ENCODE data around the gene TNFRSF13B.
"Not testable (repeated sequence)": the region's sequence is repeated elsewhere in the genome, so short reads cannot be mapped to it uniquely, and the experiment has no call there.

TNFRSF13B gene

DNA sequence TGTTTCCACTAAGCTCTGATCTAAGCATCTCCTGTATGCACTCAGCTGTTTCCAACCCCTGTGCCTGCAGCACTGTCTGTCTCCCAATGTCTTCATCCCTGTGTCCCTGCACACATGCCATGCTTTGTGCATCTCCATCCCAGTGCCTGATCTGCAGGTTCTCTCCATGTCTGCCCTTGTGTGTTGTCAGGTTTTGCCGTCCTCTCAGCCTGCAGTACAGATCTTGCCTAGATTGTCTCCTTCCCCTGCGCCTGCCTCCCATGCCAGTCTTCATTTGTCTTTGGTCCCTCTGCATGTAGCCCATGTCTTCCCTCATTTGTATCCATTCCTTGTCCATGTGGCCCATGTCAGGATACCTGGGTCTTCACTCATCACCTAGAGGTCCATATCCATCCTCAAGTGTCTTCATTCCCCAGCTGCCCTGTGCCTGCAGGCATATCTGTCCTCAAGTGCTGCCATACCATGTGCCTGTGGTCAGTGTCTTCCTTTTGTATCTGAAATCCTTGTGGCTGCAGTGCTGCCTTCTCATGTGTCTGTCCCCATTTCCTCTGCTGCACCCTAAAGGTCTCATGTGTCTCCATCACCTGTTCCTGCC lies 71.5 kb downstream of the TNFRSF13B start:
- no peak overlapping the region for H3K4me3 ChIP-seq (ENCODE audit: low read length)
- TF ChIP-seq, protein P1, sequence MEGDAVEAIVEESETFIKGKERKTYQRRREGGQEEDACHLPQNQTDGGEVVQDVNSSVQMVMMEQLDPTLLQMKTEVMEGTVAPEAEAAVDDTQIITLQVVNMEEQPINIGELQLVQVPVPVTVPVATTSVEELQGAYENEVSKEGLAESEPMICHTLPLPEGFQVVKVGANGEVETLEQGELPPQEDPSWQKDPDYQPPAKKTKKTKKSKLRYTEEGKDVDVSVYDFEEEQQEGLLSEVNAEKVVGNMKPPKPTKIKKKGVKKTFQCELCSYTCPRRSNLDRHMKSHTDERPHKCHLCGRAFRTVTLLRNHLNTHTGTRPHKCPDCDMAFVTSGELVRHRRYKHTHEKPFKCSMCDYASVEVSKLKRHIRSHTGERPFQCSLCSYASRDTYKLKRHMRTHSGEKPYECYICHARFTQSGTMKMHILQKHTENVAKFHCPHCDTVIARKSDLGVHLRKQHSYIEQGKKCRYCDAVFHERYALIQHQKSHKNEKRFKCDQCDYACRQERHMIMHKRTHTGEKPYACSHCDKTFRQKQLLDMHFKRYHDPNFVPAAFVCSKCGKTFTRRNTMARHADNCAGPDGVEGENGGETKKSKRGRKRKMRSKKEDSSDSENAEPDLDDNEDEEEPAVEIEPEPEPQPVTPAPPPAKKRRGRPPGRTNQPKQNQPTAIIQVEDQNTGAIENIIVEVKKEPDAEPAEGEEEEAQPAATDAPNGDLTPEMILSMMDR (conservative IDR thresholded peaks at IDR 0.05; ENCODE audit: low read length), result no peak
- DNase-seq (ENCODE audit: low read depth), result no peak

DNA sequence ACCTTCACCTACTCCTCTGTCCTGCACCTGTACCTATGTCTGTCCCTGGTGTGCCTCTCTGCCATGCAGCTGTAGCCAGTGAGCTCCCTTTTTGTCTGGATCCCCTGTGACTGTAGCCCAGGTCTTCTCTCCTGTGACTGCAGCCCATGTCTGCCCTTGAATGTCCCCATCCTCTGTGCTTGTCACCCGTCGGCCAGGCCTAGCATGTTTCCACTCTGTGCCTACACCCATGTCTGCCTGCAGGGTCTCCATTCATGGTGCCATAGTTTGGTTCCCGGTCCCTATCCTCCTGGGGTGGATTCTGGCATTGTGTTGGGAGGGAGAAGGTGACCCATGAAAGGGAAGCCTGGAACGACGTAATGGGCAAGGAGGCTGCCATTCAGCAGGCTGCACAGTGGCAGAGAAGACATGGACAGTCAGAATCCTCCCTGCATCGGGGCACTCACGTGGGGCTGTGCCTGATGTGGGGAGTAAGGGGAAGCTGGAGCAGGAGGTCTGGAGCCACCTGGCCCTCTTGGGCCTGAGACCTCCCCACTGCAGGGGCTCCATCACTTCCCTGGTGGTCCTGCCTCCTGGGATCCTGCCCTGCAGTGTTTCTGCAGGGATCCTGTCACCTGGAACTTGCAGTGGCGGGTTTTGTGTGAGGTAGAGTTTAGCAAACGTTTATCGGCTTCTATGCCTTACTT lies 74.6 kb downstream of the TNFRSF13B start:
- DNase-seq (ENCODE audit: low read depth); H3K4me3 ChIP-seq (ENCODE audit: low read length): not testable (repeated sequence)

DNA sequence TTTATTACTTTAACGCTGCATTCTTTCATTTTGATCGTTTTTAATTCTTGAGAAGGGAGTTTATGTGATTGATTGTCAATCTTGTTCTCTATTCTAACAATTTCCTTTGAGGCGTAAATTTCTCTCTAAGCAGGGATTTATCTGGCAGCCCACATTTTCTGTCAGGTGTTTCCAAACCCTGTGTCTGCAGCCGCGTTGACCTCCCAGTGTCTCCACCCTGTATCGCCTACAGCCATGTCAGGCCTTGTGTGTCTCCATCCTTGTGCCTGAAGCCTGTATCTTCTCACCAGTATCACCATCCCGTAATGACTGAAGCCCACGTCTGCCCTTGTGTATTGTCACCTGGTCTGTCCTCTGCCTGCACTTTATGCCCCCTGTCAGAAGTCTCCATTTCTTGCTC lies 75.7 kb downstream of the TNFRSF13B start:
- not testable (repeated sequence) for DNase-seq (ENCODE audit: low read depth); H3K4me3 ChIP-seq (ENCODE audit: low read length)

DNA sequence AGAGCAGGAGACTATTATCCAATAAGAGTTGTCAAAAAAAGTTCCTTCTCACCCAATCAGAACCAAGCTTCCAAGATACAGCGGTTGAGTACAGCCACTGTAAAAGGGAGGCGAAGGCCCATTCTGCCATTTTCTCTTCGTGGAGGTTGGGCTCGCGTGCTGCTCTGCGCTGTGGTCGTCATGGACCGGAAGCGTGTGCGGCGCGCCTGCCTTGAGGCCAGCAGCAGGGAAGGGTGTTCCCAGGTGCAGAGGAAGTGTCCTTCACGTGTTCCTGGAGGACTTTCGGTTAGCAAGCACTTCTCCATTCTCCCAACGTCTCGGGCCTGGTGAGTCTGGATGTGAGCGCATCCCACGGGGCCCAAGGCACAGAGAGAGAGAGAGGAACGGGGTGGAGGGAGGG lies 78.4 kb downstream of the TNFRSF13B start:
- not testable (repeated sequence) for DNase-seq (ENCODE audit: low read depth)

DNA sequence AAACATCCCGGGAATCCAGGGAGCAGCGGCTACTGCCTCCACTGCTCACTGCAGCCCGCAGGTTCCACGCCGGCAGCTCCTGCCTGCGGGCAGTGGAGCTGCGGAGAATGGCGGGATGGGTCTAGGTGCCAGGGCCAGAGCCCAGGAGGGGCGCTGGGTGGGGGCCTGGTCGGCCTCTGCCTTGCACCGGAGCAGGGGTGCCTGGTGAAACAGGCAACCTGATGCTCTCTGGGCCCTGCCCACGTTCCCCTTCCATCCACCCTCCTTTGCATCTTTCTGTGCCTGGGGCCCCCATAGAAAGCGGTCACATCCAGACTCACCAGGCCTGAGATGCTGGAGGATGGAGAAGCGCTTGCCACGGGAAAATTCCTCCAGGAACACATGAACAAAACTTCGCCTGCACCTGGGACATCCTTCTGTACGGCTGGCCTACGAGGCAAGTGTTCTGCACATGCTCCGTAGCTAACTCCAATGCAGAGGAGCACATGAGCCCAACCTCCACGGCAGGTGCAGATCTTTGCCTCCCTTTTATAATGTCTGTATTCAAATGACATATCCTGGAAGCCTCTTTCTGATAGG lies 79.0 kb downstream of the TNFRSF13B start:
- DNase-seq (ENCODE audit: low read depth); H3K4me3 ChIP-seq (ENCODE audit: low read length): not testable (repeated sequence)

More for the DNA sequence above, 78.4 kb downstream of the TNFRSF13B start:
- H3K4me3 ChIP-seq (ENCODE audit: low read length), result not testable (repeated sequence)

DNA sequence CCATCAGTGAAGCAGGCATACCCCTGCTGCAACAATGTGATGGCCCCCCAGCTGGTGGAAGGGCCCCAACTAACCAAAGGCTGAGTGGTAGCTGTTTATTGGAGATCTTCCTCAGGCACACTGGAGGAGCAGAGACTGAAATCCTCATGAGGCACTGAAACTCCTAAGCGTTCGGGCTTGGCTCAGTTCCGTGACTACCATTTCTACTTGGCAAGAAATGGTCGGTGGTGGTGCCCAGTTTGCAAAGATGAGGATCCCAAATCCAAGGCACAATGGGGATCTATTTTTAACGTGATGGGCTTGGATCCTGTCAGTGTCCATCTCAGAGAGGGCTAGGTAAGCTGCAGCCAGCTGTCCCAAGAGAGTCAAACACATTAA lies 82.8 kb downstream of the TNFRSF13B start:
- no peak overlapping the region for H3K4me3 ChIP-seq (ENCODE audit: low read length)
- TF ChIP-seq, protein P1 (conservative IDR thresholded peaks at IDR 0.05; ENCODE audit: low read length), result no peak
- DNase-seq (ENCODE audit: low read depth), result no peak
